Measurements from ENCODE around the gene RTN1.

RTN1 gene

DNA sequence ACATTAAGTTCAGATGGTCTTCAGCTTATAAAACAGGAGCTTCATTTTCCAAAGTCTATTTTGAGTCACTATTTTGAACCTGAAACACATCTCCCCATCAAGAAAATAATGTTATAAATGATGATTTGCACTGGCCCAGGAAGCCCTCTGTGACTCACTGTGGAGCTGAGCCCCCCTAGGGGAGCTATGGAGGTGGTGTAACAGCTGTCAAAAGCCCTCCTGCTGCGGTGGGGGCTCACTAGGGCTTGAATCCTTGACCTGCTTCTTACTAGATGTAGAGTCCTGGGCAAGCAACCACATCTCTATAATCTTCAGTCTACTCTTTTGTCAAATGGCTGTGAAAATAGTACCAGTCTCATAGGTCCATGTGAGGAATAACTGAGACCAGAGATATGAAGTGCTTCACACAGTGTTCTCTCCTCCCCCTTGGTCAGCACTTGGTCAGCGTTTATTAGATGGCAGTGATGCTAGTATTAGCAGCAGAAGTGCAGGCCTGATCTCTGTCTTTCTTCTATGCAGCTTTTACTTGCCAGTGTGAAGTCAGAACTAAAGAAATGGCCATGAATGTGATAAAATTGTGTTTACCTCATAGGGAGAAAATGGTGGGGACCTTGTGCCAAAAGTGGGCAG, 83.4 kb downstream of the RTN1 start:
- no peak for DNase-seq

GRCh38 chr14:59785629-59786028, 84.9 kb downstream of the RTN1 start:
- DNase-seq, result no peak

- no peak for DNase-seq
Observed at GRCh38 chr14:59782760-59783159, 87.8 kb downstream of the RTN1 start.

DNA sequence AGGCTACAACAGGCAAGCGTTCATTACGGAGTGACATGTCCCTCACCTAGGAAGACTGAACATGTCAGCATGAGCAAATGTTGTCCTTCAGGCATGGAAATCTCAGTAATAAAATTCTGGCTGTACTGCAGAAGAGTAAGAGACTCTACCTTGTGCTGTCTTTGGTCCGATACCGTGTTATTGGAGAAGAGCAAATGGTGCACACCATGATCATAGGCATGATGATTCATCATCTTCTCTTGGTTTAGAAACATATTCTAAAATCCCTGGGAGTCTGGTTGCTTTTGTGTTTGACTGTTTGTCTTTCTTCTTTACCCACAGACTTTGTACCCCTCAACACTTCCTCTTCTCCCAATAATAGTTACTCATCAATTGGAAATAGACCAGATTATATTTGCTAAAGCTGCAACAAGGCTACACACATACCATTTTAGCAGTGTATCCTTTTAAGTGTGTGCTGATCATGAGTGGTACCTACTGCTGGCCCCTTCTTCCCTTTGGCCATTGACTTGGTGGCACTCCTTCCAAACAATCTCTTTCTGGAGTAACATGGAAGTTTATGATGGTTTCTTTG, 93.5 kb downstream of the RTN1 start:
- no peak for DNase-seq

- DNase-seq, result no peak
Observed at GRCh38 chr14:59776468-59776867, 94.1 kb downstream of the RTN1 start.

GRCh38 chr14:59772233-59772632, 98.3 kb downstream of the RTN1 start:
- DNase-seq, result no peak

- DNase-seq, result no peak
Observed at GRCh38 chr14:59771577-59771976, 99.0 kb downstream of the RTN1 start.

- DNase-seq, result no peak
Observed at GRCh38 chr14:59769586-59769985, 101.0 kb downstream of the RTN1 start.

DNA sequence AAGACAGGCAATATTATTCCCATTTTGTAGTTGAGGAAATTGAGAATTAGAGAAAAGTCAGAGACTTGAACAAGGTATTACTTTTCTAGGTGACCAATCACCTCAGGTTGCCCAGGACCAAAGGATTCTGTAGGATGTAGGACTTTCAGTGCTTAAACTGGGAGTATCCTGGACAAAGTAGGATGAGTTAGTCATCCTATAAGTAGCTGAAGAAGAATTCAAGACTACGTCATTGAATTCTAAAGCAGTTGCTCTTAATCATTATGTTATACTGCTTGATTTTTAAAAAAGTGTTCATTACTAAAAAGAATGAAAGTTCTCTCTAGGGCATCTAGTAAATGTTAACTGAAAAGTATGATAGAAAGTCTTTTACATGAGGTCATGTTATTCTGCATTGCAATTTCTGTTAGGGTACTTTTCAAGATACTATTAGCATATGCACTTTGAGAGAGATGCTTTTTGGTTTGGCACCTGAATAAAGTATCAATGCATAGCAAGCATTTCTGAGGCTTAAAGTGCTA, 101.7 kb downstream of the RTN1 start:
- no peak for DNase-seq

DNA sequence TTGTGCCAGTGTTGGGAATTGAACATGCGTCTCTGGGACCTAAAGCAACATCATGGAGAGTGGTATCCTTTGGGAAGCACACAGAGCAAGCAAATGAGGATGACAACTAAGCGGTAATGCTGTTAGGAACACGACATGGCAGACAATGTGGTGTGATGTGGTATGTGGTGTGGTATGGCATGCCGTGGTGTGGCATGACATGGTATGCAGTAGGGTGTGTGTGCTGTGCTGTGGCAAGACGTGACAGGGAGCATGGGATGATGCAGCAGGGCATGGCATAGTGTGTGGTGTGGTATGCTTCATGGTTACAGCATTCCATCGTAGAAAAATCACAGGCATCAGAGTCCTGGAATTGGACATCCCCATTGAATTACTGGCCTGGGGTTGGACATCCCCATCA, 108.7 kb downstream of the RTN1 start:
- DNase-seq, result no peak

DNA sequence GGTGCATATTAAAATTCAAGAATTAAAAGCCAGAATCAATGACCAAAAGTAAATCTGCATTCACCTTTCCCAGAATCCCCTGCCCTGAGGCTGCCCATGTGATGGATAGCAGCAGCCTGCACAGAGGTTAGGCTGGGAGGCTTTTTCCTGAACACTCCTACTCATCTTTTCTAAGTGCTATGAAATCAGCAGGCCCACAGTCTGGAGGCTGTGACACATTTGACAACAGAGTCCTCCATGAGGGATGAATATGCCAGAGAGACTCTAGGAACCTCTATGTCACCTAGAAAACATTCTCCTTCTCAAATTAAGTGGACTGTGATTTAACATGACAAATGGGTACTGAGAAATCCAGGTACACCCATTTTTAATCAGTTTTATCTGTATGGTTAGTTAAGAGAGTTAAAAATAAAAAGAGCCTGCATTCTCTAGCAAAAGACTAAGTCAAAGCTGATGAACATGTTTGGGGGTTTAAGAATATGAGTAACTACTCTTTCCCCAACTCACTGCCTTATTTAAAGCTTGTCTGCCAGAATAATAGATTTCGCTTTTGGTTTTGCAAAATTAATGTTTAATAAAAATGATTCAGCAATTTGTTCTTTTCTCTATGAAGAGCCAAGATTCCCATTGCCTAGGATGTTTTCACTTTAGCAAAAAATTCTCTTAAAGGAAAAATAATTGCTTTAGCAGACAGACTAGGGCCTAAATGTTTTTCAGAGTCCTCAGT, 115.0 kb downstream of the RTN1 start:
- no peak for DNase-seq

- DNase-seq, result no peak
Observed at GRCh38 chr14:59754256-59754655, 116.3 kb downstream of the RTN1 start.

DNA sequence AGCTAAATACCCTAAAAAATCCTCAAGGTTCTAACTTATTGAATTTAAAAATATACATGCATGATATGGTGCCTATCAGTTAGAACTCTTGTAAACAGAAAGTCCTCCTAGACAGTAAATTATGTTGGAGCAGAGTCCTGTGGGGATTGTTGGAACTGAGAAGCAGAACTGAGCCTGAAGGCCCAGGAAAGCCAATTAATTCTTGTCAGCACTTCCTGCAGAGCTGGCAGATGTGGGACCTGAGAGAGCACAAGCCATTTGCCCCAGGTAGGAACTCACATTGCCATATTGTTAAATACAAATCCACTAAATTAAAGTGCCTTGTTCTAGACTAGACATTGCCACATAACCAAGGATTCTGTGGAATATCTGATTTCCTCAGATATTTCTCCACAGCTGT, 117.1 kb downstream of the RTN1 start:
- DNase-seq, result no peak

DNA sequence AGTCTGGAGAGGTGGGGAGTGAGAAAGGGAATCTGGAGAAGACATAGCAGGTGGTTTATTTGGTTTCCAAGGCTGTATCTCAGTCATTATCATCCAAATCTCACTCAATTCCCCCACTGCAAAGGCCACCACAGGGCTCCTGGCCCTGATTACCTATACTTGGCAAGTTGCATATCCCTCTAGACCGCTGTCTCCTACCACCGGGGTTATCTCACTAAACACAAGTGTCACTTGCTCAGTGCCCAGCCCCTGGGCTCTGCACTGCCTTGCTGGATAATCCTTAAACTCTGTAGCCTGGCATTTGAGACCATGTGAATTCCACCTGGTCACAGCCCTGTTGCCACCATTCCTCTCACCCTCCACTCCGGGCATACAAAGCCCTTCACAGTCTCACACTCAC, 119.0 kb downstream of the RTN1 start:
- no peak for DNase-seq

DNA sequence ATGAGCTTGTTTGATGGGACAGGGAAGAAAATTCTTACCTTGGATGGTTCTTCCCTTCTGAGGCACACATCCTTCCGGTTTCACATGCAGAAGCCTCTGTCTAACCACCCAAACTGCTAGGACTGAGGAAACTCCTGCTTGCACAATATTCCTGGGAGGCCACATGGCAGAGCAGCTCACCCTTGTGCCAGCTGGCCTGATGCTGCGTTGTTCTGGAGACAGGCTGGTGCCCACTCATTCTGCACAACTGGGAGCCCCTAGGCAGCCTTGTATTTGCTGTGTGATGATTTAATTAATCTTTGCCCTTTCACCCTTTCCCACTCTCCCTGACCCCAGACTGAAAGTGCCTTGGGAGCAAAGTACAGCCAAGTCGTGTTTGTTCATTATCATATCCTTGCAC, 130.8 kb downstream of the RTN1 start:
- DNase-seq, result no peak

- DNase-seq, result no peak
Observed at GRCh38 chr14:59728304-59728703, 142.3 kb downstream of the RTN1 start.

DNA sequence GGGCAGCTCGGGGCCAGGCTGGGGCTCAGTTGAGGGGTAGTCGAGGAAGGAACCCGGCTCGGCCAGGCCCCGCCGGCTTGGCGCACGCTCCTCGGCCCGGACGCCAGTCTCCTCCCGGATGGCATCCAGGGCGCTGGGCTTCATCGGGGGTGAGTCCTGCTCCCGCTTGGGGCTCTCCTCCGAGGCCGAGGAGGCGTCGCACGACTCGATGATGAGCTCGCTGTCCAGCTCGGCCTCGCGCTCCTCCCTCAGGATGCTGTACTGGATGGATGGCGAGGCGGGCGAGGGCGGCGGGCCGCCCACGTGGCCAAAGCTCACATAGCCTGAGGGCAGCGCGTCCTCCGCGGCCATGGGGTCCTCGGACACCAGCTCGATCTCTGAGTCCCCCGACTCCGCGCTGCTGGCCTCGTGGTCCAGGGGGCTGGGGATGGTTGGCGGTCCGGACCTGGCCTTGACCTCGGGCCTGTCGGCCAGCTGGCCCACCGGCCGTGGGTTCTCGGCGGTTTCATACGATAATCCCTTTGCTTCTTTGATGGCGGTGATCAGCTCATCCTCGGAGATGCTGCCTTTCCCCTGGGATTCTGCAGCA, 143.4 kb downstream of the RTN1 start:
- no peak for DNase-seq

DNA sequence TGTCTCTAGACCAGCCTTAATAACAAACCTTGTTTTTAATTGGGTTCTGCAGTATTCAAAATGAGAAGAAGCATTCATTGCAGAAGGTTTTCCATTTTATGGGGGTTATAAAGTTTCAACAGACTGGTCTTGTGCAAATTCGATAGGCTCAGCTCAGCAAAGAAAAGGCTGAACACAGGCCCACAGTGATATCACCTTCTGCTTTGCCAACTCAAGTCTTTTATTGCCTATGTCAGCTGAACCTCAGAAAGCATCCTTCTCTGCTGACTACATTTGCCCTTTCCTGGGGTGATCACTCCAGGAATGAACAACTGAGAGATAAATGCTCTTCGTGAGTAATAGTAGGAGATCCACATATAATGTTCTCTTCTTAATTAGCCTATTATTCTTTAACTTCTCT, 159.5 kb downstream of the RTN1 start:
- DNase-seq, result no peak

DNA sequence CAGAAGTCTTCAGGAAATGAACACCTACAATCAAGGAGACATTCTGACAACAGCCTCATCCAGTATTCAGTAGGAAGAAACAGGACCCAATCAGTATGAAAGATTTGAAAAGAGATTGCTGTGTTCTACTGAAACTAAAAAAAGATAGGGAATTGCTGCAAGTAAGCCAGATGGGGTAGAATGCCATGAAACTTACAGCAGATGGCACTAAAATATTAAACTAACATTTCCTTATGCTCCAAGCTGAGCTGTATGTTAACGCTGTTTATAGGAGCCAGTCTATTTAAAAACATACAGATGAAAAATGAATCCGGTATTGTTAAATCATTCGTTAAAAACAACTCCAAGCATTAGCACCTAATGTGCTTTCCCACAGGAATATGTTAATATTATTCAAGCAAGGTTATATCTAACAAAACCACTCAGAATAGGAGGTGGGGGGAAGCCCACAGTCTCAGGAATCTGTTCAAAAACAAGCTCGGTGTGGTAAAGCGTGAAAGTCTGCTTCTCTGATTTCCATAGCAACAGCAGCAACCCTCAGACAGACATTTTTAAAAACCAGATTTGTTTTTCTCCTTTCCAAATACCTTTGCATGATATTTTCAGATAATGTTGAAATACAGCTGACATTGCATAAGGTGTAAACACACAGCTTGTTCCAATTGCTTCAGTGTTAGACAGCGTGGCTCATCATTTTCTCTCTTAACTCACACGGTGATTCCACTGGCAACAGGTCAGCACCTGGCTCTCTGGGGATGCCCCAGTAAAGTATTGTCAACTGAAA, 162.6 kb downstream of the RTN1 start:
- DNase-seq, result no peak

DNA sequence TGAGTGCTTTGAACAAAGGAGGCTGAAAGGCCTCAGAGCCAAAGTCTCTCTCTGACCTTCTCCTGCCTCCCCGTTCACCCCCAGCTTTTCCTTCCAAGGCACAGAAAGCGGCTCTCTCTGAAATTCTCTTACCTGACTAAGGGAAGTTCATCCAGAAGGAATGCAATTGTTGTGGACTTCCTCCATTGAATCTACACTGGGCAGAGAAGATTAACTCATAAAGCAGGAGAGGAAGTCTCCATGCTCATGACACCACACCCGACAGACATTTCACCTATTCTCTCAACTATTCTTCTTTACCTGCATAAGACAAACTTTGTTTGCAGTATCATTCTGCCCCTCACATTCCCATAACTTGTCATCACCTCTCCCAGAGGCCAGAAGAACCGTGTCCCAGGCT, 164.7 kb downstream of the RTN1 start:
- DNase-seq, result no peak

GRCh38 chr14:59705245-59705644, 165.3 kb downstream of the RTN1 start:
- DNase-seq, result no peak

DNA sequence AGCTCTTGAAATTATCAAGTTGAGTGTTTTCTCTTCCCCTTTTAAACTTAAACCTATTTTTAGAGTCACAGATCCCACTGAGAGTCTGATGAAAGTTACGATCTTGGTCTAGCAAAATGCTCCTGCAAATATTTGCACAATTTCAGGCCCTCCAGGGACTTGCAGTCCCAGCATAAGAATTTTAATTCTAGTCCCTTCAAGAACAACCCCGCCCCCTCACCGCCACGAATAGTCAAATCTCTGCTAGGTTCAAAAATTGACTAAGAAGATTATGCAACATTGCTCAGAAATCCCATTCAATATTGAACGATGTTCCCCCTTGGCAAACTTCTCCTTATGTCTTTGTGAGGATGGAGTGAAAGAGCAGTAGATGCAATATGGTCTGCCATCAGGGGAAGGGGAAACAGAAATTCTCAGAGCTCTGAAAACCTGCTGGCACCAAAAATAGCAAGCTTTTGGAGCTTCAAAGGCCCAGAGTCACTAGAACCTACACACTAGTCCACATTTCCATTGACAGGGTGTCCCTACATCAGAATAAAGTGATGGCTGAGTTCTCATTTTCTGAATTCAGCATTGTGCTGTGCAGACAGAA, 166.4 kb downstream of the RTN1 start:
- DNase-seq, result no peak

DNA sequence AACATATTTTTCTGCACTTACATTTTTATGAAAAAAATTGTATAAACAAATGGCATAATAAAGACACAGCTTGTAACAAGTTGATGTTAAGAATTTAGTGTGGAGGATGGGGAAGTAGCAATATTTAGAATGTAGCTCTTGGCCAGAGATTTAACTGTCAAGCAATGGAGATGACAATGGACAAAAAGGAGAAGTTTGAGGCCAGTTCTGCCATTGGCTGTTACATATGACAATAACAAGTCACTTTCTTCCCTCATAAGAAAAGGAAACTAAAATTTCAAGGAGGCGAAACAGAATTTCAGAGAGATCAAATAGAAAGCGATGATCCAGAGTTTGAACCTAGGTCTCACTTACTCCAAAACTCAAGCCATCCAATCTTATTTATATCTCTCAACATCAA, 171.1 kb downstream of the RTN1 start:
- no peak for DNase-seq

Data from activated CD4-positive, alpha-beta T cell treated with anti-CD3 and anti-CD28 coated beads for 1 hour (primary cell).